PC-3 (cell line): ENCODE data around the gene CLASP1.

Experiments
- CTCF ChIP-seq: fragments of 300-600 bp; sonication (generic); conservative IDR thresholded peaks from 2 replicates; pipeline ENCODE4 v1.5.1; 2017; ENCODE audit warnings: antibody characterized with exemption, low read depth, mild to moderate bottlenecking, low read length
- EZH2 ChIP-seq: fragments of 300-600 bp; sonication (generic); IDR thresholded peaks from one replicate; pipeline ENCODE4 v1.6.1; 2017; ENCODE audit warnings: antibody characterized with exemption, mild to moderate bottlenecking, low read length; ENCODE audit not compliant: unreplicated experiment
- EZH2phosphoT487 ChIP-seq: fragments of 300-600 bp; sonication (generic); IDR thresholded peaks from 2 replicates; pipeline ENCODE4 v1.6.1; 2018; ENCODE audit warnings: mild to moderate bottlenecking, antibody characterized with exemption, low read length, borderline replicate concordance

GRCh38 chr2:121388371-121388770 lies 260.9 kb downstream of the CLASP1 start:
- TF ChIP-seq CTCF (no peak), EZH2 (no peak), EZH2phosphoT487 (no peak)
